ENCODE data around the gene SERPINB6.

SERPINB6 gene

DNA sequence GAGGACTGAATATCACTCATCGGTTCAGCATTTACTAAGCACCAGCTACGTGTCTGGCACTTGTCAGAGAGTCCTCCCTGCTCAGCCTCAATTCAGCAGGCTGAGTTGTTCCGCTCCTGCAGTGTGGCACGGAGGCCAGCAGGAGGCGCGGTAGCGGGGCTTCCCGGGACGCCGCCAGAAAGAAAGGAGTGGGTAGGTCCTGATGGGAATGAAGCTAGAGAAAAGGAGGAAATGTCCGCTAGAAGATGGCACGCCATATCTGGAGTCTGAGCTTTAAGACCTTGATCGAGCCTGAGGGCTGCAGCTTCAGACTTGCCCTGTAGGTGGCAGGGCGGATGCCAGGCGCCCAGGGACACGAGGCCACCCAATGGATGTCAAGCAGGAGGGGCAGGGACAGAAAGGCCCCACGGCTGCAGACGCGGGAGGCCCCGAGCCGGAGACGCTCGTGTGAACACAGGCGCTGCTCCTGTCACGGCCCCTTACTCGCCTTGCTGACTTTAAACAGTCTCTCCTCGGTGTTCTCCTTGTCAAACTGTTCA lies 18.7 kb downstream of the SERPINB6 start:
- no peak overlapping the region for H3K4me3 ChIP-seq (ENCODE audit: low read depth, low read length)
- TF ChIP-seq, protein P1, sequence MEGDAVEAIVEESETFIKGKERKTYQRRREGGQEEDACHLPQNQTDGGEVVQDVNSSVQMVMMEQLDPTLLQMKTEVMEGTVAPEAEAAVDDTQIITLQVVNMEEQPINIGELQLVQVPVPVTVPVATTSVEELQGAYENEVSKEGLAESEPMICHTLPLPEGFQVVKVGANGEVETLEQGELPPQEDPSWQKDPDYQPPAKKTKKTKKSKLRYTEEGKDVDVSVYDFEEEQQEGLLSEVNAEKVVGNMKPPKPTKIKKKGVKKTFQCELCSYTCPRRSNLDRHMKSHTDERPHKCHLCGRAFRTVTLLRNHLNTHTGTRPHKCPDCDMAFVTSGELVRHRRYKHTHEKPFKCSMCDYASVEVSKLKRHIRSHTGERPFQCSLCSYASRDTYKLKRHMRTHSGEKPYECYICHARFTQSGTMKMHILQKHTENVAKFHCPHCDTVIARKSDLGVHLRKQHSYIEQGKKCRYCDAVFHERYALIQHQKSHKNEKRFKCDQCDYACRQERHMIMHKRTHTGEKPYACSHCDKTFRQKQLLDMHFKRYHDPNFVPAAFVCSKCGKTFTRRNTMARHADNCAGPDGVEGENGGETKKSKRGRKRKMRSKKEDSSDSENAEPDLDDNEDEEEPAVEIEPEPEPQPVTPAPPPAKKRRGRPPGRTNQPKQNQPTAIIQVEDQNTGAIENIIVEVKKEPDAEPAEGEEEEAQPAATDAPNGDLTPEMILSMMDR (IDR thresholded peaks at IDR 0.05; ENCODE audit: low read depth, low read length) = peak; percentile 99

DNA sequence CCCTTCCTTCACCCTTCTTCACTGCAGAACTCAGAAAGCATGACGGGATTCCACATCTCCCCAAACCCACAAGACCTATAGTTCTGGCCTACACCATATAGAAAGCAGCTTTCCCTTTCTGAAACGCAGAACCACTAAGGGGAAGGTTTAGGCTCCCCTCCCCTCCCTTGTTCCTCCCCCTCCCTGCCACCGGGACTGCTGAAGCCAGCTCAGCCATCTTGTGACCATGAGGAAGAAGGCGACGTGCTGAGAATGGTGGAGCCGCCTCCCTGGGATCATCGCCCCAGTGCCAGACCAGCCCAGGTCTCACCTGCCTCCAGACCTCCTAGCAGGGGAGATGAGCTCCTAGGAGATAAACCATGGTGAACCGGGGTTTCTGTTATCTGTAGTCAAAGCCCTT lies 19.6 kb downstream of the SERPINB6 start:
- TF ChIP-seq, protein P1 (IDR thresholded peaks at IDR 0.05; ENCODE audit: low read depth, low read length) = no peak
- H3K4me3 ChIP-seq (ENCODE audit: low read depth, low read length) = no peak overlapping the region

DNA sequence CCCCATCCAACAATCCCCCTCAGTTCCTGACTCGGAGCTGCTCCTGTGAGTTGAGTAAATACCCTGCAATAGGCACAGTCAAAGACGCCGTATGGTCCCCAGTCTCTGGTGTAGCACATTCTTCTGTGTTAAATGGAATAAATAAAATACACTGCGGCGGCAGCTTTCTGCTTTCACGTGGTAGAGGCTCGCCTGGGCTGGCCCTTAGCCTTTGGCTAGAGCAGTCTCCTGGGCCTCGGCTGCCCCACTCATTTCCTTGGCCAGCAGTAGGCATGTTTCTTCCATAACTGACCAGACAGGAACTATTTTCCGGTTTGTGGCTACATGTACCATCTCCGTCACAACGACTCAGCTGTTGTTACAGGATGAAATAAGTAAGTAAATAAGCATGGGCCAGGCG lies 20.7 kb downstream of the SERPINB6 start:
- H3K4me3 ChIP-seq (ENCODE audit: low read depth, low read length) = no peak overlapping the region
- TF ChIP-seq, protein P1 (IDR thresholded peaks at IDR 0.05; ENCODE audit: low read depth, low read length) = no peak

DNA sequence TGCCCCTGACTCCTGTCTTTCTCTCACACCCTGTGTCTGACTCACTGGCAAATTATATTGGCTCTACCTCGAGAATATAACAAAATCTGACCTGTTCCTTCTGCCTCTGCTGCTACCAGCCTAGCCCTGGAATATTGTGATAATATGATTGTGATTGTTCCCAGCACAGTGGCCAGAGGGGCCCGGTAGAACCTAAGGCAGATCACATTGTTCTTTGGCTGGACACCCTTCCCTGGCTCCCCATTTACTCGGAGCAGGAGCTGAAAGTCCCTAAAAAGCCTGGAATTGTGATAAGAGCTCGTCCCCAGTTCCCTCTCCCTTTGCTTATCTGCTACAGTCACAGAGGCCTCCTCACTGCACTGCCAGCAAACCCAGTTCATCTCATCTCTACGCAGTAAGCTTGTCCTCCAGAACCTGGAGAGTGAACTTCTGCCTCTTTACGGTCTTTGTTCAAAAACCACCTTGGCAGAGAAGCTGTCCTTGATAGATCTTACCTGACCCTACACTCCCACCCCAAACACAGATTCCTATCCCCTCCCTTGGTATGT lies 21.8 kb downstream of the SERPINB6 start:
- TF ChIP-seq, protein P1 (IDR thresholded peaks at IDR 0.05; ENCODE audit: low read depth, low read length) = no peak

DNA sequence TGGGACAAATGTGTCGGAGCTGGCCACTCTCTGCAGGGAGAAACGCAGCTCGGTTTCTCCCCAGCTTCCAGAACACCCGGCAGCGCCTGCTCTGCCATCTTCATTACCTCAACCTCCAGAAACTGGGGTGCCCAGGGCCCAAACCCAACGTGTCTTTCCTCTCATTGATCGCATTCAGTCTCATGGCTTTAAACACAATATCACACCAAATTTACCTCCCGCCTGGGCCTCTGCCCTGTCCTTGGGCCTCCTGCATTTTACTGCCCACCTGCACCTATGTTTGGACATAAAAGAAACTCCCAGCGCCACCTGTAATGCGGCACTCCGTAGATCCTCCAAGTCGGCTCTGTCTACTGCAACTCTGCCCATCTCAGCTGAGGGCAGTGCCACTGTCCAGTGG lies 22.2 kb downstream of the SERPINB6 start:
- TF ChIP-seq, protein P1 (IDR thresholded peaks at IDR 0.05; ENCODE audit: low read depth, low read length) = no peak
- no peak overlapping the region for H3K4me3 ChIP-seq (ENCODE audit: low read depth, low read length)

More for the DNA sequence above, 21.8 kb downstream of the SERPINB6 start:
- H3K4me3 ChIP-seq (ENCODE audit: low read depth, low read length) = no peak overlapping the region

DNA sequence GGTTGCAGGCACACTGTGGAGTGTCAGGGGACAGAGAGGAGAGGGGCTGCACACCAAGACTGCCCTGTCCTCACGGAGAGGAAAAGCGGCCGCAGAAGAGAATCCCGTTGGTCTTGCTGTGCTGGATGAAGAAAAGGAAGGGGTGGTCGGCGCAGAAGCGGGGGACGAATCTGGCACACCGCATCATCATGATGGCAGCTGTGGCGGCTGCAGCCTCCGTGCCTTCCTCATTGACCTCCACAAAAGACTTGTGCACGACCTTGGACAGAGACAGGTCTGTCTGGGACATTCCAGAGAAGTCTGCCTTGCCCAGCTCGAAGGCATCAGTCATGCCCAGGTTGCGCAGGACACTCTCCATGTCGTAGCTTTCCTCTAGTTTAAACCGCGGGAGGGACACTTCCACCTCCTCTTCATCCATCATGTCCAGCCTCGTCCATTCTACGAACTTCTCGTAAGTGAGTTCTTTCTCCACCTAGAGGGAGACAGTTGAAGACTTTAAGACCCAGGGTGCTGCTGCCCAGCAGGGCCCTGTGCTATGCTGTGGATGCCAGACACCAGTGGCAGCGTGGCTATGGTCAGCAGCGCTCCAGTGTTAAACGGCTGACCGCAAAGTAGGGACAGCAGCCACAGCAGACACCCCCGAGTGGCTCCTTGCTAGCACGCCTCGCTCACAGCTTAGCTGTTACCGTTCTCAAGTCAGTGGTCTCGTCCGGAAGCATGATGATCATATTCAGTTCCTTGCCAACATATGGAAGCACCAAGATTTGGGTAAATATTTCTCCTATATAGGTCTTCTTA lies 22.9 kb downstream of the SERPINB6 start:
- no peak overlapping the region for H3K4me3 ChIP-seq (ENCODE audit: low read depth, low read length)
- TF ChIP-seq, protein P1 (IDR thresholded peaks at IDR 0.05; ENCODE audit: low read depth, low read length) = no peak

DNA sequence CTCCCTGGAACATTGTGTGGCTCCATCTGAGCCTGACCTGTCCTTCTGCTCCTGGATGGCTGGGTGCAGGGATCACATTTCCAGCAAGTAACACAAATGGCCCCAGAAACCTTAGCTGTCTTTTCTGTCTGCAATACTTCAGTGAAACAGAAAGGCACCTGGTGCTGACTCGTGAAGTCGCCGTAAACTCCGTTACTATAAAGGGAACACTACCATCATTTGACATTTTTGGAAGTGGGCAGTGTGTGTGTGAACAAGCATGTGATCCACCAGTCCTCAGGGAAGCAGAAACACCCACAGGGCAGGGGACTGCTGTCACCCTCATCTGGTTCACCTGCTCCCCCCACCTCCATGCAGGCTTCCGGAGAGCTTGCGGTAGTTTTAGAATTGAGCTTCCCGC lies 23.9 kb downstream of the SERPINB6 start:
- TF ChIP-seq, protein P1 (IDR thresholded peaks at IDR 0.05; ENCODE audit: low read depth, low read length) = no peak
- no peak overlapping the region for H3K4me3 ChIP-seq (ENCODE audit: low read depth, low read length)
